ENCODE data around the gene NHERF2. TPM values are rescaled to one million over a fixed set of nuclear protein-coding genes. Genes with fewer than 3 reads are reported as not detected.

Gene NHERF2
- total RNA-seq, 1 experiment from 2014 or later, result 174 TPM

DNA sequence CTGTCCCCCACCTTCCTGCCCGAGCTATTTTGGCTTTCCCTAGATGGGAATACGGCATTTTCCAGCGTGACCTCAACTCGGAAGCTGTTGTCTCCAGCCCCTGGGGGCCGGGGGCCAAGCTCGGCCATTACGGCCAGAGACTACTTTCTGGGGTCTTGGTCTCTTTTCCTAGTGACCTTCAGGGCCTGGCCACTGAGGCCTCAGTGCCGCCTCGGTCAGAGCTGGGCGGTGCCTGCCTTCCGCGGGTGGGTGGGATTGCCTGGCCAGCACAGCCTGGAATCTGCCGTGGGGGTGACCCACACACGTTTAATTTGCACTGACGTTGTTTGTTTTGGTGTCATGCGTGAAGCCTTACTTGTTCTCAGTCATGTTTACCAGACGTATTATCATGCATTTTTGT is 50.3 kb downstream of the NHERF2 start:
- no peak for TF ChIP-seq TCF7L2 (IDR thresholded peaks at IDR 0.05; ENCODE audit: low read depth, low read length)
- TF ChIP-seq SIN3A (IDR thresholded peaks at IDR 0.05; ENCODE audit: borderline replicate concordance, insufficient read depth, low read depth, low read length), result no peak
- TF ChIP-seq, protein P1, sequence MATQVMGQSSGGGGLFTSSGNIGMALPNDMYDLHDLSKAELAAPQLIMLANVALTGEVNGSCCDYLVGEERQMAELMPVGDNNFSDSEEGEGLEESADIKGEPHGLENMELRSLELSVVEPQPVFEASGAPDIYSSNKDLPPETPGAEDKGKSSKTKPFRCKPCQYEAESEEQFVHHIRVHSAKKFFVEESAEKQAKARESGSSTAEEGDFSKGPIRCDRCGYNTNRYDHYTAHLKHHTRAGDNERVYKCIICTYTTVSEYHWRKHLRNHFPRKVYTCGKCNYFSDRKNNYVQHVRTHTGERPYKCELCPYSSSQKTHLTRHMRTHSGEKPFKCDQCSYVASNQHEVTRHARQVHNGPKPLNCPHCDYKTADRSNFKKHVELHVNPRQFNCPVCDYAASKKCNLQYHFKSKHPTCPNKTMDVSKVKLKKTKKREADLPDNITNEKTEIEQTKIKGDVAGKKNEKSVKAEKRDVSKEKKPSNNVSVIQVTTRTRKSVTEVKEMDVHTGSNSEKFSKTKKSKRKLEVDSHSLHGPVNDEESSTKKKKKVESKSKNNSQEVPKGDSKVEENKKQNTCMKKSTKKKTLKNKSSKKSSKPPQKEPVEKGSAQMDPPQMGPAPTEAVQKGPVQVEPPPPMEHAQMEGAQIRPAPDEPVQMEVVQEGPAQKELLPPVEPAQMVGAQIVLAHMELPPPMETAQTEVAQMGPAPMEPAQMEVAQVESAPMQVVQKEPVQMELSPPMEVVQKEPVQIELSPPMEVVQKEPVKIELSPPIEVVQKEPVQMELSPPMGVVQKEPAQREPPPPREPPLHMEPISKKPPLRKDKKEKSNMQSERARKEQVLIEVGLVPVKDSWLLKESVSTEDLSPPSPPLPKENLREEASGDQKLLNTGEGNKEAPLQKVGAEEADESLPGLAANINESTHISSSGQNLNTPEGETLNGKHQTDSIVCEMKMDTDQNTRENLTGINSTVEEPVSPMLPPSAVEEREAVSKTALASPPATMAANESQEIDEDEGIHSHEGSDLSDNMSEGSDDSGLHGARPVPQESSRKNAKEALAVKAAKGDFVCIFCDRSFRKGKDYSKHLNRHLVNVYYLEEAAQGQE (IDR thresholded peaks at IDR 0.05; ENCODE audit: insufficient read depth in 1 of 2, low read depth in 2 of 2, low read length in 1 of 2), result no peak
- TF ChIP-seq POLR2AphosphoS5 (IDR thresholded peaks at IDR 0.05; ENCODE audit: low read depth, low read length), result no peak
- TF ChIP-seq, protein P2, sequence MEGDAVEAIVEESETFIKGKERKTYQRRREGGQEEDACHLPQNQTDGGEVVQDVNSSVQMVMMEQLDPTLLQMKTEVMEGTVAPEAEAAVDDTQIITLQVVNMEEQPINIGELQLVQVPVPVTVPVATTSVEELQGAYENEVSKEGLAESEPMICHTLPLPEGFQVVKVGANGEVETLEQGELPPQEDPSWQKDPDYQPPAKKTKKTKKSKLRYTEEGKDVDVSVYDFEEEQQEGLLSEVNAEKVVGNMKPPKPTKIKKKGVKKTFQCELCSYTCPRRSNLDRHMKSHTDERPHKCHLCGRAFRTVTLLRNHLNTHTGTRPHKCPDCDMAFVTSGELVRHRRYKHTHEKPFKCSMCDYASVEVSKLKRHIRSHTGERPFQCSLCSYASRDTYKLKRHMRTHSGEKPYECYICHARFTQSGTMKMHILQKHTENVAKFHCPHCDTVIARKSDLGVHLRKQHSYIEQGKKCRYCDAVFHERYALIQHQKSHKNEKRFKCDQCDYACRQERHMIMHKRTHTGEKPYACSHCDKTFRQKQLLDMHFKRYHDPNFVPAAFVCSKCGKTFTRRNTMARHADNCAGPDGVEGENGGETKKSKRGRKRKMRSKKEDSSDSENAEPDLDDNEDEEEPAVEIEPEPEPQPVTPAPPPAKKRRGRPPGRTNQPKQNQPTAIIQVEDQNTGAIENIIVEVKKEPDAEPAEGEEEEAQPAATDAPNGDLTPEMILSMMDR (IDR thresholded peaks at IDR 0.05), result no peak
- Histone ChIP-seq H3K4me1 (ENCODE audit: control insufficient read depth, insufficient read depth, low read length) (no peaks in the 10 kb centered on the region), H3K4me3 (ENCODE audit: low read depth in 2 of 2, low read length in 2 of 2) (no peak overlapping the region), H3K27ac (ENCODE audit: low read length) (no peak overlapping the region), H3K36me3 (ENCODE audit: control insufficient read depth, insufficient read depth, low read length) (no peaks in the 10 kb centered on the region; the same call in 1 of the 2 replicates), H3K27me3 (ENCODE audit: control insufficient read depth, insufficient read depth, low read length) (no peaks in the 10 kb centered on the region), H3K9me3 (ENCODE audit: control insufficient read depth, insufficient read depth, low read depth, low read length) (no peaks in the 10 kb centered on the region)
- ChIA-PET CTCF (no interaction called here), POLR2A (no interaction called here)
- ATAC-seq (no peak), DNase-seq (ENCODE audit: low read depth, low spot score) (no peak)
- intact Hi-C loops (cut with micrococcal nuclease; ENCODE audit: unreplicated experiment), result no loop called here
- no TSS peak for BruUV-seq (replicated peaks)
- in situ Hi-C loops (cut with HindIII; ENCODE audit: low pct_unique_long_range_greater_than_20kb, low sequenced_read_pairs), result no loop called here

DNA sequence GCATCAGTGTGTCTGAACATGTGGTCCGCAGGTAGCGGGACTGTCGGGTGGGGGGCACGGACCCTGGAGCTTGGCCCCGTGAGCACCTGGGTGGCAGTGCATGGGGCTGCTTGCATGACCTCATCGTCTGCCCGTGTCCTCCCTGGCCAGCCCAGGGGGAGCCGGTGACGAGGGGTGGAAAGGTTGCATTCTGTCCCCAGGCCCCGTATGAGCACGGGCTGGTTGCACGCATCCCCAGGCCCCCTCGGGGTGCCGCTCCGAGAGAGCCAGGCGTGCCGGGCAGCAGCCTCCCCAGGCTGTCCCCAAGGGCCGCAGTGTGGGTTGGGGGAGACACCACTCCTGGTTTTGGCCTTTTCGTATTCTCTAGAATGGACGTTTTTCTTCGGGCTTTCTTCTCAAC is 51.0 kb downstream of the NHERF2 start:
- intact Hi-C loops (cut with micrococcal nuclease; ENCODE audit: unreplicated experiment) (no loop called here), in situ Hi-C loops (cut with HindIII; ENCODE audit: low pct_unique_long_range_greater_than_20kb, low sequenced_read_pairs) (no loop called here)
- BruUV-seq (replicated peaks), result no TSS peak
- no peaks in the 10 kb centered on the region for H3K36me3 ChIP-seq (ENCODE audit: control insufficient read depth, insufficient read depth, low read length)
- no peaks in the 10 kb centered on the region for H3K27me3 ChIP-seq (ENCODE audit: control insufficient read depth, insufficient read depth, low read length)
- no peak for ATAC-seq
- no peak for TF ChIP-seq POLR2AphosphoS5 (IDR thresholded peaks at IDR 0.05; ENCODE audit: low read depth, low read length)
- no peak for TF ChIP-seq TCF7L2 (IDR thresholded peaks at IDR 0.05; ENCODE audit: low read depth, low read length)
- TF ChIP-seq SIN3A (IDR thresholded peaks at IDR 0.05; ENCODE audit: borderline replicate concordance, insufficient read depth, low read depth, low read length), result no peak
- TF ChIP-seq, protein P2 (IDR thresholded peaks at IDR 0.05), result no peak
- TF ChIP-seq, protein P1 (IDR thresholded peaks at IDR 0.05; ENCODE audit: insufficient read depth in 1 of 2, low read depth in 2 of 2, low read length in 1 of 2), result no peak
- no peaks in the 10 kb centered on the region for H3K4me1 ChIP-seq (ENCODE audit: control insufficient read depth, insufficient read depth, low read length)
- H3K27ac ChIP-seq (ENCODE audit: low read length), result no peak overlapping the region
- no peak overlapping the region for H3K4me3 ChIP-seq (ENCODE audit: low read depth in 2 of 2, low read length in 2 of 2)
- ChIA-PET POLR2A (no interaction called here), CTCF (no interaction called here)
- no peaks in the 10 kb centered on the region for H3K9me3 ChIP-seq (ENCODE audit: control insufficient read depth, insufficient read depth, low read depth, low read length)
- no peak for DNase-seq (ENCODE audit: low read depth, low spot score)

All from Panc1 (cell line).